ENCODE measurements around the gene HBD.
"Not testable (repeated sequence)": the region's sequence is repeated elsewhere in the genome, so short reads cannot be mapped to it uniquely, and the experiment has no call there.

DNA sequence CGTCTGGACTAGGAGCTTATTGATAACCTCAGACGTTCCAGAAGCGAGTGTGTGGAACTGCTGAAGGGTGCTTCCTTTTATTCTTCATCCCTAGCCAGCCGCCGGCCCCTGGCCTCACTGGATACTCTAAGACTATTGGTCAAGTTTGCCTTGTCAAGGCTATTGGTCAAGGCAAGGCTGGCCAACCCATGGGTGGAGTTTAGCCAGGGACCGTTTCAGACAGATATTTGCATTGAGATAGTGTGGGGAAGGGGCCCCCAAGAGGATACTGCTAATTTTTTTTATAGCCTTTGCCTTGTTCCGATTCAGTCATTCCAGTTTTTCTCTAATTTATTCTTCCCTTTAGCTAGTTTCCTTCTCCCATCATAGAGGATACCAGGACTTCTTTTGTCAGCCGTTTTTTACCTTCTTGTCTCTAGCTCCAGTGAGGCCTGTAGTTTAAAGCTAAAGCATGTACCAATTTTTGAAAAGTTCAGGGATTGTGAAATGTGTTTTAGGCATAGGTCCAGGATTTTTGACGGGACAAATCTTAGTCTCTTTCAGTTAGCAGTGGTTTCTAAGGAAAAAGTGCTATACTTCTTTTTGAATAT lies 15.6 kb upstream of the HBD start, which contains the start of gene HBG1:
- TF ChIP-seq, protein P1, sequence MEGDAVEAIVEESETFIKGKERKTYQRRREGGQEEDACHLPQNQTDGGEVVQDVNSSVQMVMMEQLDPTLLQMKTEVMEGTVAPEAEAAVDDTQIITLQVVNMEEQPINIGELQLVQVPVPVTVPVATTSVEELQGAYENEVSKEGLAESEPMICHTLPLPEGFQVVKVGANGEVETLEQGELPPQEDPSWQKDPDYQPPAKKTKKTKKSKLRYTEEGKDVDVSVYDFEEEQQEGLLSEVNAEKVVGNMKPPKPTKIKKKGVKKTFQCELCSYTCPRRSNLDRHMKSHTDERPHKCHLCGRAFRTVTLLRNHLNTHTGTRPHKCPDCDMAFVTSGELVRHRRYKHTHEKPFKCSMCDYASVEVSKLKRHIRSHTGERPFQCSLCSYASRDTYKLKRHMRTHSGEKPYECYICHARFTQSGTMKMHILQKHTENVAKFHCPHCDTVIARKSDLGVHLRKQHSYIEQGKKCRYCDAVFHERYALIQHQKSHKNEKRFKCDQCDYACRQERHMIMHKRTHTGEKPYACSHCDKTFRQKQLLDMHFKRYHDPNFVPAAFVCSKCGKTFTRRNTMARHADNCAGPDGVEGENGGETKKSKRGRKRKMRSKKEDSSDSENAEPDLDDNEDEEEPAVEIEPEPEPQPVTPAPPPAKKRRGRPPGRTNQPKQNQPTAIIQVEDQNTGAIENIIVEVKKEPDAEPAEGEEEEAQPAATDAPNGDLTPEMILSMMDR (IDR thresholded peaks at IDR 0.05) = not testable (repeated sequence)
- TF ChIP-seq EZH2 (IDR thresholded peaks at IDR 0.05; ENCODE audit: borderline replicate concordance, insufficient read depth, low read depth, low read length, poor library complexity, severe bottlenecking) = not testable (repeated sequence)
